Chondrocyte (in vitro differentiated cells): ENCODE measurements around the gene BHLHE40. TPM values are rescaled to one million over a fixed set of nuclear protein-coding genes. Genes with fewer than 3 reads are reported as not detected.

ENCODE experiments used
- DNase-seq: peaks from one replicate; pipeline ENCODE4 v3.0.0; 2021; ENCODE audit warnings: mixed read lengths, low spot score
- H3K27ac Mint-ChIP-seq: one replicate; pipeline ENCODE4 v1.8.0; 2021; ENCODE audit warnings: mild to moderate bottlenecking, moderate library complexity, mixed read lengths; ENCODE audit not compliant: unreplicated experiment
- H3K27me3 Mint-ChIP-seq: 2 replicates; pipeline ENCODE4 v1.8.0; 2021; ENCODE audit warnings: low read depth, mixed read lengths
- H3K36me3 Mint-ChIP-seq: 2 replicates; pipeline ENCODE4 v1.8.0; 2021; ENCODE audit warnings: low read depth, mixed read lengths
- H3K4me1 Mint-ChIP-seq: 2 replicates; pipeline ENCODE4 v1.8.0; 2021; ENCODE audit warnings: low read depth, mild to moderate bottlenecking, mixed read lengths
- H3K4me3 Mint-ChIP-seq: one replicate; pipeline ENCODE4 v1.8.0; 2021; ENCODE audit warnings: mild to moderate bottlenecking, moderate library complexity, mixed read lengths; ENCODE audit not compliant: unreplicated experiment
- H3K9me3 Mint-ChIP-seq: 2 replicates; pipeline ENCODE4 v1.8.0; 2021; ENCODE audit warnings: low read depth, mixed read lengths
- total RNA-seq: library from RNA; stranded (reverse); gene quantifications from 3 replicates; pipeline ENCODE4 v1.2.1, GENCODE V29; 2021
- TF ChIP-seq, protein P1 (sequence below): fragments of 200-600 bp; sonication (generic); IDR thresholded peaks from 2 replicates; pipeline ENCODE4 v1.5.0; 2021; ENCODE audit warnings: antibody characterized with exemption, mild to moderate bottlenecking, moderate library complexity

The BHLHE40 gene
- total RNA-seq, 1 donor from 2014 or later, result 66.4 TPM

DNA sequence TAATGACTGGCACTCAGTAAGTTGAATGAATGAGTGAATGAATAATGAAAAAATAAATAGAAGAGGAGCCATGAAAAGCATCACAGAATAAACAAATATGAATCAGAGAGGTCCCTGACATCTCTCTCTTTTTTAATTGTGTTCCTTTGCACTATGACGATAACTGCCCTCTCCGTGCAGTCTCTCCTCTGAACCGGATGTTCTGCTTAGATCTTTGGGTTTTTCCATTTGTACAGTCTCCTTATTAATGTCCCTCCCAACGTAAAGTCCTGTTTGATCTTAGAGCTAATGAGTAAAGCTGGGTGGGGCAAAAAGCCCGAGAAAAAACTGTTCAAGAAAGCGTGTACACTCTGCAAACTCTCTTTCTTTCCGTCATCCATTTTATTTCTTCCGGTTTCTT is 28.3 kb upstream of the BHLHE40 start:
- H3K4me1 Mint-ChIP-seq, result peaks cover 25% of the 10 kb centered on the region
- no peaks in the 10 kb centered on the region for H3K27me3 Mint-ChIP-seq
- no peak overlapping the region for H3K4me3 Mint-ChIP-seq
- no peaks in the 10 kb centered on the region for H3K36me3 Mint-ChIP-seq
- H3K9me3 Mint-ChIP-seq, result no peaks in the 10 kb centered on the region
- TF ChIP-seq, protein P1, sequence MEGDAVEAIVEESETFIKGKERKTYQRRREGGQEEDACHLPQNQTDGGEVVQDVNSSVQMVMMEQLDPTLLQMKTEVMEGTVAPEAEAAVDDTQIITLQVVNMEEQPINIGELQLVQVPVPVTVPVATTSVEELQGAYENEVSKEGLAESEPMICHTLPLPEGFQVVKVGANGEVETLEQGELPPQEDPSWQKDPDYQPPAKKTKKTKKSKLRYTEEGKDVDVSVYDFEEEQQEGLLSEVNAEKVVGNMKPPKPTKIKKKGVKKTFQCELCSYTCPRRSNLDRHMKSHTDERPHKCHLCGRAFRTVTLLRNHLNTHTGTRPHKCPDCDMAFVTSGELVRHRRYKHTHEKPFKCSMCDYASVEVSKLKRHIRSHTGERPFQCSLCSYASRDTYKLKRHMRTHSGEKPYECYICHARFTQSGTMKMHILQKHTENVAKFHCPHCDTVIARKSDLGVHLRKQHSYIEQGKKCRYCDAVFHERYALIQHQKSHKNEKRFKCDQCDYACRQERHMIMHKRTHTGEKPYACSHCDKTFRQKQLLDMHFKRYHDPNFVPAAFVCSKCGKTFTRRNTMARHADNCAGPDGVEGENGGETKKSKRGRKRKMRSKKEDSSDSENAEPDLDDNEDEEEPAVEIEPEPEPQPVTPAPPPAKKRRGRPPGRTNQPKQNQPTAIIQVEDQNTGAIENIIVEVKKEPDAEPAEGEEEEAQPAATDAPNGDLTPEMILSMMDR, result no peak
- no peak overlapping the region for H3K27ac Mint-ChIP-seq
- DNase-seq, result no peak

DNA sequence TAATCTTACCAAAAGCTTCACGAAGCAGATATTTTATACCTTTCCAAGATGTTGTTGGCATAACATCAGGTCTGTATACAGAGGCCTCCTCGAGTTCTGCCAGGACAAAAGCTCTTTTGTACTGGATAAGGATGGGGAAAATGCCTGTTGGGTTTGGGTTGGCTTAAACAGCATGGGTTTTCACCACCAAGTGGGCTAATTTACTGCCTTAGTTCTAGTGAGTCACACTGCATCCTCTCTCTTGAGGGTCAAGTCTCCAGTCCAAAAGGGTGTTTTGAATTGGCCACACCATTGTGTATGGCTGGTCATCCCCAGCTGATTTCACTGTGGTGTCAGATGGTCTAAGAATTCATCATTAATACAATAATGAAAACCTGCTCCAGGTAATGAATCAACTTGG is 26.1 kb upstream of the BHLHE40 start:
- Mint-ChIP-seq H3K4me3 (no peak overlapping the region), H3K27me3 (no peaks in the 10 kb centered on the region), H3K9me3 (peaks cover 4% of the 10 kb centered on the region), H3K4me1 (peaks cover 25% of the 10 kb centered on the region), H3K27ac (no peak overlapping the region), H3K36me3 (no peaks in the 10 kb centered on the region)
- no peak for DNase-seq
- TF ChIP-seq, protein P1, result no peak

DNA sequence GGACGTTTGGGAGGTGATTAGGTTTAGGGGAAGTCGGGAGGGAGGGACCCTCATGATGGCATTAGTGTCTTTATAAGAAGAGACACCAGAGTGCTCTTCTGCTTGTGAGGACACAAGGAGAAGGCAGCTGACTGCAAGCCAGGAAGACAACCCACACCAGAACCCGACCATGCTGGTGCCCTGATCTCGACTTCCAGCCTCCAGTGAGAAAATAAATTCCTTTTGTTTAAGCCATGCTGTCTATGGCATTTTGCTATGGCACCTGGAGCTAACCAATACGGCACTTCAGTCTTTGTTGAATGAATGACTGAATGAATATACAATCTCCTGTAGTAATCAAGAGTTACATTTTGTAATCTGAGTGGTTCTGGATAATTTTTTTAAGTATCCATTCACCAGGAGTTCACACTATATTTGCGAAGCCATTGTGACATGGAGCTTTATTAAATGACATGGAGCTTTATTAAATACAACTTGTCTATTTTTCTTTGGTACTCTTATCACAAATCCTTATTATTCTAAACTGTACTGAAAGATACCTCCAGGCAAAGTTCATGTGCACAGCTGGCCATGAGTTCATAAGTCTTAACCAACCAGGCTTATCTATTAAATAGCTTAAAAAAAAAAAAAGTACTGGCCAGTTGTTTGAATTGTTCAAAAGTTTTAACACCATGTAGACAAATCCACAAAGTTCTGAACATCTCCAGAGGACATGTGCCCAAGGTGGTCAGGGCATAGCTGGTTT is 24.8 kb upstream of the BHLHE40 start:
- H3K36me3 Mint-ChIP-seq, result peaks cover 4% of the 10 kb centered on the region
- TF ChIP-seq, protein P1, result no peak
- no peak overlapping the region for H3K27ac Mint-ChIP-seq
- DNase-seq, result no peak
- no peaks in the 10 kb centered on the region for H3K27me3 Mint-ChIP-seq
- peaks cover 15% of the 10 kb centered on the region for H3K9me3 Mint-ChIP-seq
- H3K4me1 Mint-ChIP-seq, result peaks cover 12% of the 10 kb centered on the region
- no peak overlapping the region for H3K4me3 Mint-ChIP-seq

DNA sequence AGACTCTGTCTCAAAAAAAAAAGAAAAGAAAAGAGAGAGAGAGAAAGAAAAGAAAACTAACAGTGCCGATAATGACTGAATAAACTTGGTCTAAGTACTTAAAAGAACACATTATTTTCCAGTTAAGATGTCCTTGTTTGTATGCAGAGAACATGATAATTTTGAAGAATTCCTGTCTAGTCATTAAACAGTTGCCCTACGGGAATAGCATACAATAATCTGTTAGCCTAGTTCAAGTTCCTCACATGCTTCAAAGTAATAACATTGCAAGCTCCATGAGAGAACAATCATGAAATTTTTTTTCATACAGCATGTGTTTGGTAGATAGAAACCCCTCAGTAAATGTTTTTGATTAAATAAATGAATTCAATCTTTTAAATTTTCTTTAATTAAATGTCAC is 23.1 kb upstream of the BHLHE40 start:
- H3K27ac Mint-ChIP-seq, result no peak overlapping the region
- H3K9me3 Mint-ChIP-seq, result peaks cover 15% of the 10 kb centered on the region
- peaks cover 4% of the 10 kb centered on the region for H3K36me3 Mint-ChIP-seq
- no peaks in the 10 kb centered on the region for H3K27me3 Mint-ChIP-seq
- DNase-seq, result no peak
- peaks cover 3% of the 10 kb centered on the region for H3K4me1 Mint-ChIP-seq
- no peak overlapping the region for H3K4me3 Mint-ChIP-seq
- TF ChIP-seq, protein P1, result no peak

DNA sequence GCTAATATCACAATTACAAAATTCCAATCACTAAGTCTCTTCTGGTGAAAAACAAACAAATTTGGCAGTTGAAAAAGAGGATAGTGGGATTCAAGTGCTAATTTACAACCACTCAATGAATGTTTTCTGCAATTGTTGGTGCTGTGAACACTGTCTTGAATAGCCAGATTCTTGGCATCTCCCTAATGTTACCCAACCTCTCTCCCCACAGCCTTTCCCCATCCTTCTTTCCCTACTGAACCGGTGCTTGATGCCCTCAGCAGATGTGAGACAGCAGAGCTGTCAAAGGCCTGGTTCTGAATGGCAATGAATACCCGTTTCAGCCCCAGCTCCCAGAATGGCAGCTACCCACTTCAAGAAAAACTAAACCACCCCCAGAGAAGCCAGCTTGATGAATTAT is 22.5 kb upstream of the BHLHE40 start:
- Mint-ChIP-seq H3K36me3 (peaks cover 4% of the 10 kb centered on the region), H3K4me1 (peaks cover 3% of the 10 kb centered on the region), H3K27me3 (no peaks in the 10 kb centered on the region), H3K27ac (no peak overlapping the region), H3K4me3 (no peak overlapping the region), H3K9me3 (peaks cover 15% of the 10 kb centered on the region)
- no peak for DNase-seq
- TF ChIP-seq, protein P1, result no peak
